Activated gamma-delta T cell treated with Interleukin-2 at 50 U/mL for 16 hours (primary cell): ENCODE measurements around the gene LDLRAD2.

Experiments
- DNase-seq: peaks from one replicate; pipeline ENCODE4 v3.0.0-alpha.2; 2020

The LDLRAD2 gene

GRCh38 chr1:21845646-21846641 lies 33.9 kb downstream of the LDLRAD2 start:
- no peak for DNase-seq

GRCh38 chr1:21847223-21848205 lies 35.4 kb downstream of the LDLRAD2 start:
- DNase-seq: no peak

- DNase-seq: no peak
Measured at GRCh38 chr1:21848524-21849174, 36.6 kb downstream of the LDLRAD2 start.

DNA sequence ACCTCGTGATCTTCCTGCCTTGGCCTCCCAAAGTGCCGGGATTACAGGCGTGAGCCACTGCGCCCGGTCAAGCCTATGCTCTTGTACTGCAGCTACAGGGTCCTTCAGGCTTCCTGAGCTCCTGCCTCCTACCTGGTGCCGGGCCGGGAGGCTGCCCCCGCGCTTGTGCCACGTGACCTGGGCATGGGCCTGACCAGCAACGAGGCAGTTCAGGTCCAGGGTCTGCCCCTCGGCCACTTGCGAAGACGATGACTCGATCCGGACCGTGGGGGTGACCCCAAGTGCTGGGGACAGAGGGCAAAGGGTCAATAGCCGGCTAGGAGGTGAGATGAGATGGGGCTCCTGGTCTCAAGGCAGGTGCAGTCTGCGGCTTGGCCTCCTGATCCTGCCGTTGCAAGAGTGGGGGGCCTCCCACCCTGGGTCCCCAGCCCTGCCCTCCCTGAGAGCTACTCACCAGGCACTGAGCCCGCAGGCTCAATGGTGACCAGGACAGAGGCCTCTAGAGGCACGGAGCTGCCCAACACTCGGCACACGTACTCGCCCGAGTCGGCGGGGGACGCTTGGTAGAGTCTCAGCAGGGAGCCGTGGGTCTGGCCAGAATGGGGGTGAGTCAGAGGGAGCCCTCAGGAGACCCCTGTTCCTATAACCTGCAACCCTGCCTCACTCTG lies 38.0 kb downstream of the LDLRAD2 start:
- DNase-seq: no peak

GRCh38 chr1:21851430-21852250 lies 39.6 kb downstream of the LDLRAD2 start:
- DNase-seq: no peak

- DNase-seq: no peak
Measured at GRCh38 chr1:21852282-21853130, 40.4 kb downstream of the LDLRAD2 start.

GRCh38 chr1:21853131-21853427 lies 41.0 kb downstream of the LDLRAD2 start:
- no peak for DNase-seq

DNA sequence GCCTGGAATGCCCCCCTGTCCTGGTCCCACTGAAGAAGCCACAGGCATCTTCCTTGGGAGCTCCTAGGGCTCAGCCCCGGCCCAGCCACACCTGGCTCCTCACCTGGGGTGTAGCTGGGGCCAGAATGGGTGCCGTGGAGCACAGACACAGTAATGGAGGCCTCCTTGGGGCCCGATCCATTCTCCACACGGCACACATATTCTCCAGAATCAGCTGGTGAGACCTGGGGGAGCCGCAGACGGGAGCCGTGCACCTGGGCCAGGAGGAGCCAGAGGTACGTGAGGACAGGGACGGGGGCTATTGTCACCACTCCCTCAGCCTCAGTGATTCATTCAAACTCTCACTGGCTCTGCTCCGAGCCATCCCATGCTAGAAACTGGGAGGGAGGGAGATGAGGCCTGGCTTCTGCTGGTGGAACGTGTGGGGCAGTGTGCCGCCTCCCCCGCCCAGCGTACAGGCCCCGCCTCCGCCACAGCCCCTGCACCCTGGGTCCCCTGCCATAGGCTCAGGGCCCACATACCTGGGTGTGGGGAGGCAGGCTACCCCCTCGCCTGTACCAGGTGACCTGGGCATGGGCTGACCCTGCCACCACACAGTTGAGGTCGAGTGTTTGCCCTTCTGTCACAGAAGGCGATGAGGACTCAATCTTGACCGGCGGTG lies 42.2 kb downstream of the LDLRAD2 start:
- no peak for DNase-seq

DNA sequence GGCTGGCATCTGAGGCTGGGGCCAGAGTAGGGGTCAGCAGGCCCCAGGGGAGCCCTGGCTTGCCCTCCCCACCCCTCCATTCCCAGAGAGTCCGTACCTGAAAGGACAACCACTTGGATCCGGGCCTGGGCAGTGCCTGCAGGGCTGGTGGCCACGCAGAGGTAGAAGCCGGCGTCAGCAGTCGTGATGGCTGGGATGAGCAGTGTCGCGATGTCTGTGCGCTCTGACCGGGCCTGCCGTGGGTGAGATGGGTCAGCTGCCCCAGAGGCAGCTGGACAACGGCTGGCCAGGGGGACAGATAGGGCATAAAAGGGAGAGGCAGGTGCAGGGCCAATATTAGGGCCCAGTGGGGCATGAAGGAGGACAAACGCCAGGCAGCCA lies 42.7 kb downstream of the LDLRAD2 start:
- no peak for DNase-seq

GRCh38 chr1:21855257-21856096 lies 43.4 kb downstream of the LDLRAD2 start:
- DNase-seq: no peak

- no peak for DNase-seq
Measured at GRCh38 chr1:21857142-21857839, 45.2 kb downstream of the LDLRAD2 start.

GRCh38 chr1:21857840-21858670 lies 46.0 kb downstream of the LDLRAD2 start:
- no peak for DNase-seq

- no peak for DNase-seq
Measured at GRCh38 chr1:21859669-21860179, 47.7 kb downstream of the LDLRAD2 start.

GRCh38 chr1:21860971-21861370 lies 48.9 kb downstream of the LDLRAD2 start:
- DNase-seq: no peak

GRCh38 chr1:21861602-21862429 lies 49.8 kb downstream of the LDLRAD2 start:
- no peak for DNase-seq

DNA sequence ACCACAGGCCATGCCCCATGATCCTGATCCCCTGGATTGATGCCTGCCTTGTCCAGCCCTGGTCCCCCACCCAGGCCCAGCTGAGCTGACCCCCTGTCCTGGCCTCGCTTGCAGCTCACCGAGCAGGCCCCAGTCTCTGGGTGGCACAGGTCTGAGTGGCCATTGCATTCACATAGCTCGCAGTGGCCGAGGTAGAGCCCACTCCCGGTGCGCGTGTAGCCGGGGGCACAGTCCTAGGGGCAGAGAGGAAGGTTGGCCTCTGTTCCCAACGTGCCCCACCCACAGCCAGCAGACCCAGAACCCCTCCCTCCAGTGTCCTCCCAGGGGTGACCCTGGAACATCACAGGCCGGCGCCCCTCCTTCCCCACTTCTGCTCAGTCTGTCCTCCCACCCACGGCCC lies 51.9 kb downstream of the LDLRAD2 start:
- DNase-seq: no peak
